Measurements from ENCODE around the gene ADAMTS2.

The ADAMTS2 gene

GRCh38 chr5:179139936-179140235 lies 205.4 kb downstream of the ADAMTS2 start:
- Histone ChIP-seq H3K27ac (ENCODE audit: low read length) (no peak overlapping the region), H3K27me3 (ENCODE audit: low read depth, low read length) (no peaks in the 10 kb centered on the region), H3K4me1 (ENCODE audit: control insufficient read depth in 1 of 2, insufficient read depth in 2 of 2, low read length in 2 of 2) (no peaks in the 10 kb centered on the region), H3K9me3 (ENCODE audit: control insufficient read depth in 1 of 2, low read length in 2 of 2) (no peaks in the 10 kb centered on the region), H3K4me3 (ENCODE audit: low read depth in 1 of 2, low read length in 2 of 2) (no peak overlapping the region), H3K36me3 (ENCODE audit: control insufficient read depth in 1 of 2, insufficient read depth in 2 of 2, low read length in 2 of 2) (no peaks in the 10 kb centered on the region)

- H3K36me3 ChIP-seq (ENCODE audit: control insufficient read depth in 1 of 2, insufficient read depth in 2 of 2, low read length in 2 of 2), result no peaks in the 10 kb centered on the region
- H3K9me3 ChIP-seq (ENCODE audit: control insufficient read depth in 1 of 2, low read length in 2 of 2), result no peaks in the 10 kb centered on the region
- no peak overlapping the region for H3K4me3 ChIP-seq (ENCODE audit: low read depth in 1 of 2, low read length in 2 of 2)
- H3K4me1 ChIP-seq (ENCODE audit: control insufficient read depth in 1 of 2, insufficient read depth in 2 of 2, low read length in 2 of 2), result no peaks in the 10 kb centered on the region
- no peak overlapping the region for H3K27ac ChIP-seq (ENCODE audit: low read length)
- H3K27me3 ChIP-seq (ENCODE audit: low read depth, low read length), result no peaks in the 10 kb centered on the region
Observed at GRCh38 chr5:179139111-179139935, 205.9 kb downstream of the ADAMTS2 start.

- Histone ChIP-seq H3K27ac (ENCODE audit: low read length) (no peak overlapping the region), H3K27me3 (ENCODE audit: low read depth, low read length) (no peaks in the 10 kb centered on the region), H3K4me3 (ENCODE audit: low read depth in 1 of 2, low read length in 2 of 2) (no peak overlapping the region), H3K36me3 (ENCODE audit: control insufficient read depth in 1 of 2, insufficient read depth in 2 of 2, low read length in 2 of 2) (no peaks in the 10 kb centered on the region), H3K4me1 (ENCODE audit: control insufficient read depth in 1 of 2, insufficient read depth in 2 of 2, low read length in 2 of 2) (no peaks in the 10 kb centered on the region), H3K9me3 (ENCODE audit: control insufficient read depth in 1 of 2, low read length in 2 of 2) (no peaks in the 10 kb centered on the region)
Observed at GRCh38 chr5:179138568-179138925, 206.7 kb downstream of the ADAMTS2 start.

- Histone ChIP-seq H3K36me3 (ENCODE audit: control insufficient read depth in 1 of 2, insufficient read depth in 2 of 2, low read length in 2 of 2) (no peaks in the 10 kb centered on the region), H3K27me3 (ENCODE audit: low read depth, low read length) (no peaks in the 10 kb centered on the region), H3K27ac (ENCODE audit: low read length) (no peak overlapping the region), H3K9me3 (ENCODE audit: control insufficient read depth in 1 of 2, low read length in 2 of 2) (no peaks in the 10 kb centered on the region), H3K4me1 (ENCODE audit: control insufficient read depth in 1 of 2, insufficient read depth in 2 of 2, low read length in 2 of 2) (no peaks in the 10 kb centered on the region), H3K4me3 (ENCODE audit: low read depth in 1 of 2, low read length in 2 of 2) (no peak overlapping the region)
Observed at GRCh38 chr5:179137643-179138567, 207.4 kb downstream of the ADAMTS2 start.

GRCh38 chr5:179137016-179137642 lies 208.1 kb downstream of the ADAMTS2 start:
- Histone ChIP-seq H3K36me3 (ENCODE audit: control insufficient read depth in 1 of 2, insufficient read depth in 2 of 2, low read length in 2 of 2) (no peaks in the 10 kb centered on the region), H3K4me3 (ENCODE audit: low read depth in 1 of 2, low read length in 2 of 2) (no peak overlapping the region), H3K9me3 (ENCODE audit: control insufficient read depth in 1 of 2, low read length in 2 of 2) (no peaks in the 10 kb centered on the region), H3K4me1 (ENCODE audit: control insufficient read depth in 1 of 2, insufficient read depth in 2 of 2, low read length in 2 of 2) (no peaks in the 10 kb centered on the region), H3K27ac (ENCODE audit: low read length) (no peak overlapping the region), H3K27me3 (ENCODE audit: low read depth, low read length) (no peaks in the 10 kb centered on the region)

GRCh38 chr5:179135441-179136215 lies 209.6 kb downstream of the ADAMTS2 start:
- Histone ChIP-seq H3K27me3 (ENCODE audit: low read depth, low read length) (no peaks in the 10 kb centered on the region), H3K9me3 (ENCODE audit: control insufficient read depth in 1 of 2, low read length in 2 of 2) (no peaks in the 10 kb centered on the region), H3K4me1 (ENCODE audit: control insufficient read depth in 1 of 2, insufficient read depth in 2 of 2, low read length in 2 of 2) (no peaks in the 10 kb centered on the region), H3K36me3 (ENCODE audit: control insufficient read depth in 1 of 2, insufficient read depth in 2 of 2, low read length in 2 of 2) (peaks cover 0 to 5% of the 10 kb centered on the region in 2 donors), H3K27ac (ENCODE audit: low read length) (no peak overlapping the region), H3K4me3 (ENCODE audit: low read depth in 1 of 2, low read length in 2 of 2) (no peak overlapping the region)

- no peak overlapping the region for H3K4me3 ChIP-seq (ENCODE audit: low read depth in 1 of 2, low read length in 2 of 2)
- H3K27ac ChIP-seq (ENCODE audit: low read length), result no peak overlapping the region
- H3K36me3 ChIP-seq (ENCODE audit: control insufficient read depth in 1 of 2, insufficient read depth in 2 of 2, low read length in 2 of 2), result peaks cover 0 to 5% of the 10 kb centered on the region in 2 donors
- no peaks in the 10 kb centered on the region for H3K4me1 ChIP-seq (ENCODE audit: control insufficient read depth in 1 of 2, insufficient read depth in 2 of 2, low read length in 2 of 2)
- H3K9me3 ChIP-seq (ENCODE audit: control insufficient read depth in 1 of 2, low read length in 2 of 2), result no peaks in the 10 kb centered on the region
- no peaks in the 10 kb centered on the region for H3K27me3 ChIP-seq (ENCODE audit: low read depth, low read length)
Observed at GRCh38 chr5:179135006-179135405, 210.3 kb downstream of the ADAMTS2 start.

GRCh38 chr5:179134511-179134910 lies 210.8 kb downstream of the ADAMTS2 start:
- H3K27ac ChIP-seq (ENCODE audit: low read length), result no peak overlapping the region
- H3K27me3 ChIP-seq (ENCODE audit: low read depth, low read length), result no peaks in the 10 kb centered on the region
- H3K4me1 ChIP-seq (ENCODE audit: control insufficient read depth in 1 of 2, insufficient read depth in 2 of 2, low read length in 2 of 2), result no peaks in the 10 kb centered on the region
- peaks cover 0 to 5% of the 10 kb centered on the region in 2 donors for H3K36me3 ChIP-seq (ENCODE audit: control insufficient read depth in 1 of 2, insufficient read depth in 2 of 2, low read length in 2 of 2)
- H3K9me3 ChIP-seq (ENCODE audit: control insufficient read depth in 1 of 2, low read length in 2 of 2), result no peaks in the 10 kb centered on the region
- H3K4me3 ChIP-seq (ENCODE audit: low read depth in 1 of 2, low read length in 2 of 2), result no peak overlapping the region

GRCh38 chr5:179132586-179133355 lies 212.5 kb downstream of the ADAMTS2 start:
- no peaks in the 10 kb centered on the region for H3K9me3 ChIP-seq (ENCODE audit: control insufficient read depth in 1 of 2, low read length in 2 of 2)

GRCh38 chr5:179131886-179132585 lies 213.2 kb downstream of the ADAMTS2 start:
- H3K9me3 ChIP-seq (ENCODE audit: control insufficient read depth in 1 of 2, low read length in 2 of 2), result no peaks in the 10 kb centered on the region
- no peaks in the 10 kb centered on the region for H3K4me1 ChIP-seq (ENCODE audit: control insufficient read depth in 1 of 2, insufficient read depth in 2 of 2, low read length in 2 of 2)
- H3K27me3 ChIP-seq (ENCODE audit: low read depth, low read length), result no peaks in the 10 kb centered on the region
- H3K4me3 ChIP-seq (ENCODE audit: low read depth in 1 of 2, low read length in 2 of 2), result no peak overlapping the region
- H3K36me3 ChIP-seq (ENCODE audit: control insufficient read depth in 1 of 2, insufficient read depth in 2 of 2, low read length in 2 of 2), result peaks cover 3 to 13% of the 10 kb centered on the region in 2 donors
- H3K27ac ChIP-seq (ENCODE audit: low read length), result no peak overlapping the region

More at GRCh38 chr5:179132586-179133355, 212.5 kb downstream of the ADAMTS2 start:
- H3K27me3 ChIP-seq (ENCODE audit: low read depth, low read length), result no peaks in the 10 kb centered on the region
- peaks cover 3 to 5% of the 10 kb centered on the region in 2 donors for H3K36me3 ChIP-seq (ENCODE audit: control insufficient read depth in 1 of 2, insufficient read depth in 2 of 2, low read length in 2 of 2)
- H3K4me1 ChIP-seq (ENCODE audit: control insufficient read depth in 1 of 2, insufficient read depth in 2 of 2, low read length in 2 of 2), result no peaks in the 10 kb centered on the region
- no peak overlapping the region for H3K4me3 ChIP-seq (ENCODE audit: low read depth in 1 of 2, low read length in 2 of 2)
- no peak overlapping the region for H3K27ac ChIP-seq (ENCODE audit: low read length)

All from muscle layer of duodenum (tissue), 2 donors.